ENCODE measurements around the gene GUCA1C.

GRCh38 chr3:108861401-108861800 is 92.3 kb downstream of the GUCA1C start:
- TF ChIP-seq CTCF (IDR thresholded peaks at IDR 0.05; ENCODE audit: low read depth, low read length) (no peak), POLR2A (IDR thresholded peaks at IDR 0.05; ENCODE audit: extremely low read depth, insufficient read length) (no peak), MYC (IDR thresholded peaks at IDR 0.05; ENCODE audit: low read depth, low read length) (no peak)

Data from NB4 (cell line).